T-helper 22 cell (primary cell): Measurements from ENCODE around the gene PLD3.
"Not testable (repeated sequence)": the region's sequence is repeated elsewhere in the genome, so short reads cannot be mapped to it uniquely, and the experiment has no call there.

Experiments used
- DNase-seq: peaks from one replicate; pipeline ENCODE4 v3.0.0-alpha.2; 2020; ENCODE audit warnings: low read depth

Gene PLD3

GRCh38 chr19:40332669-40333068 lies 15.8 kb upstream of the PLD3 start:
- no peak for DNase-seq

GRCh38 chr19:40333083-40333482 lies 15.4 kb upstream of the PLD3 start:
- DNase-seq: not testable (repeated sequence)

- DNase-seq: no peak
Measured at GRCh38 chr19:40335101-40335500, 13.4 kb upstream of the PLD3 start.

DNA sequence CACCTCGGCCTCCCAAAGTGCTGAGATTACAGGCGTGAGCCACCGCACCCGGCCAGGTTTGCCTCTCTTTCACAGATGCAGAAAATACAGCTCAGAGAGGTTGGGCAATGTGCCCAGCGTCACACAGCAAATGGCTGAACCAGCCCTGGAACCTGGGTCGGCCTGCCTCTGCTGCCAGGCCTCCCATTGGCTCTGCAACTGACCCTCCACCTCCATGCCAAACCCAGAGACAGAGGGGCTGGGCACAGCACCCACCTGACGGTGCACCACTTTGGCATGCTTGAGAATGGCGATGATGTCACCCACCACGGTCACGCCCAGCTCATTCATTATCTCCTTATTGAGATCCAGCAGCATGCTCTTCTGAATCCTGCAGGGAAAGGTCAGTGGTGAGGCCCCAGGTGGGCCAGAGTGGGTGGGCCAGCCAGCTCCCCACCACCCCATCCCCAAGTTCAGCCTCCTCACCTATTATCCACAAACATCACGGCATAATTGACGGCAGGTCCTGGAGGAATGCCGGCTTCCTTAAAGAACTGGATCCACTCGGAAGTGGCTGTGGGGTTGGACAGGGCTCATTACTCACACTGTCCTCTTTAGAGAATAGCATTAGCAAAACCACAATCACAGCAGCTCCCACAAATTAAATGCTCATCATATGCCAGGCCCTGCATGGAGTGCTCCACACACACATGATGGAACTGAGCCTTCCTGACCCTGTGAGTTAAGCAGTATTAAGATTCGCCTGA lies 12.5 kb upstream of the PLD3 start:
- no peak for DNase-seq

DNA sequence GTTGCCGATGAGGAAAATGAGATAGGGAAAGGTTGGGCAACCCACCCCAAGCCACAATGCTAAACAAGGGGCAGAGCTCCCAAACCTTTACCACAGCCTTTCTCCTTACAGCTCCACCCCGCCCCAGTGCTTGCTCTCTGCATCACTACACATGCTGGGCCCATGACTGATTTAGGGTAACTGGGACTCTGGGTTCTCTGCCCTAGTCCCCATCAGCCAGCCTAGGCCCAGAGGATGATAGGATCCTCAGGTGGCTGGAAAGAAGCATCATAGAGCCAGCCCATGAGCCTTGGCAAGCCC lies 11.9 kb upstream of the PLD3 start:
- no peak for DNase-seq

GRCh38 chr19:40337107-40337506 lies 11.4 kb upstream of the PLD3 start:
- no peak for DNase-seq

DNA sequence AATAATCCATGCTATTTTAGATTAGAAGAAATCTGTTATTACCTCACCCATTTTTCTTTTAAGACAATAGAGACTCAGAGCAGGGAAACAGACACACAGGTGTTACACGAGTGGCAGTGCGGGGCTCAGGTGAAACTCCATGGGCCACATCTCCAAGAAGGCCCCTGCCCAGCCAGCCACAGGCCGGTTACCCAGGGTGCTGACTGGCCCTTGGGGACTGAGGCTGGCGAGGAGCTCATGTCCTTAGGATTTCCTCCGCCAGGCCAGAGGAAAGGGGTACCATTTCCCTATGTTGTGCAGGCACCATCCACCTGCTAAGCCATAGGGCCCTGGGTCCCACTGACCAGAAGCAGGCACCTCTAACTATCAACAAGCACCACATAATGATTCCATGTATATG lies 10.9 kb upstream of the PLD3 start:
- no peak for DNase-seq

DNA sequence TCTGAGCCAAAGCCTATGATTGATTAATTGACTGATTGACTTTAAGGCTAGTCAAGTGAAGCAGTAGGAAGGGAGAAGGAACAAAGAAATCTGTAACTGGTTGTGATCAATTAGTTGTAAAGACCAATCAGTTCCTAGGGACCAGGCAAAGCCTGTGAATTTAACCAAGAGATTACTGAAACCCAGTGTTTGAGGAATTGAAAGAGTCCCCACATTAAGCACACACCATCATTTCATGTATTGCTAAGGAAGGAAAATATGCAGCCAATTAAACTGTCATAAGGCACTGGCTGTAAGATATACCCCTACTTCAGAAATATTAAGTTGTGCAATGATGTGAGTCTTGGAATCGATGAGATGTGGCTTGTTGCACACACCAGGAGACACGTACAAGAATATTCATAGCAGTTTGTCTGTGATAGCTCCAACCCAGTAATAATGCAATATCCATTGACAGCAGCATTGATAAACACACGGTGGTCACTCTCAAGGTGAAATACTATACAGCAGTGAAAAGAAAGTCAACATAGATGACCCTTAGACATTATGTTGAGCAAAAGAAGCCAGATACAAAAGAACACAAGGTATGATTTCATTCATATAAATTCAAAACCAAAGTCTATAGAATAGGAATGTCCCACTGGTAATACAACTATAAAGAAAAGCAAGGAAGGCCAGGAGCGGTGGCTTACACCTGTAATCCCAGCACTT lies 9.3 kb upstream of the PLD3 start:
- no peak for DNase-seq

DNA sequence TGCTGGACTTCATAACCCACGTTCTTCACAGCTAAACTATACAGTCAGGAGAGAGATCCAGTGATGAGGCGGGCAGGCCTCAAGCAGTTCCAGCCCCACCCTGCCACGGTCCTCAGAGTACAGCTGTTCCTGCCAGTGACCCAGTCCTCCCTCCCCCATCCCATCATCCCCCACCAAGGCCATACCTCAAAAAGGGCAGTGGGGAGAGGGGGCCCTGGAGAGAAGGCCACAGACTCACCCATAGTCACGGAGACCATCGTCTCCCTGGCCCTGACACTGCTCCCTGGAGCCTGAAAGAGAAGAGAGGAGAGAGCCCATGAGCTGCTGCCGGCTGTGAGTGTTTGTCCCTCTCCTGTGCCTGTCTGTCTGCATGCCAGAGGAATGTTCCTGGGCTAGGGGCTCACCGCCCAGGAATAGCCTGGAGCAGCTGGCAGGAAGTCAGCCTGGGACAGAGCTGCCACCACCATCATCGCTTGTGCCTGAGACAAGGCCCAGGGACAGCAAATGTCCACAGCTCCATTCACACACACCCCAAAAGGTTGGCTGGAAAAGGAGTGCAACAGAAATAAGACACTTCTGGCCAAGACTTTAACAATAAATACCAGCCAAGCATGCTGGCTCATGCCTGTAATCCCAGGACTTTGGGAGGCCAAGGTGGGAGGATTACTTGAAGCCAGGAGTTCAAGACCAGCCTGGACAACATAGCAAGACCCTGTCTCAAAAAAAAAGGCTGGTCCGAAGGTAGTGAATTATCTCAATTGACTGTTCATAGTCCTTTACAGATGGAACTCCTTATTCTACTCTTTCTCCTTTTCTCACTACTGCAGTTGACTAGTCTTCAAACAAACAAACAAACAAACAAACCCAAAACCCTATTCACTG lies 6.7 kb upstream of the PLD3 start:
- no peak for DNase-seq

GRCh38 chr19:40342644-40343311 lies 5.7 kb upstream of the PLD3 start:
- no peak for DNase-seq

GRCh38 chr19:40344422-40344821 lies 4.1 kb upstream of the PLD3 start:
- no peak for DNase-seq

- no peak for DNase-seq
Measured at GRCh38 chr19:40348961-40349507, 539 bp downstream of the PLD3 start.

GRCh38 chr19:40355975-40356680 lies 7.6 kb downstream of the PLD3 start:
- DNase-seq: no peak

GRCh38 chr19:40356681-40357595 lies 8.4 kb downstream of the PLD3 start:
- no peak for DNase-seq

DNA sequence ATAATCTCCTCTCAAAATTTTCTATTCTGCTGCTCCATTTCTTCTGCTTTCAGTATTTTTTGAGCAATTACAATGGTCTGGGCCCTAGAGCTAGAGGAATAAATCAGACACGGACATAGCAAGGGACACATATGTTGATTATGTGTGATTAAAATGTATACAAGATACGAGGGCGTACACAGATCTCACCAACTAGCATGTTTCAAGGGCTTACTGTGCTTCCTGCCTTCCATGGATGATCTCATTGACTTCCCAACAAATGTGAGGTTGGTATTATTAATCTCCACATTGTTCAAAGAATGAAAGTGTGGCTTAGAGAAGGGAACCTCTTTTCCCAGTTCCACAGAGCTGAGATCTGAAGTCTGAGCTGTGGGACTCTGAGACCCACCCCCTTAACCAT lies 9.1 kb downstream of the PLD3 start:
- no peak for DNase-seq

DNA sequence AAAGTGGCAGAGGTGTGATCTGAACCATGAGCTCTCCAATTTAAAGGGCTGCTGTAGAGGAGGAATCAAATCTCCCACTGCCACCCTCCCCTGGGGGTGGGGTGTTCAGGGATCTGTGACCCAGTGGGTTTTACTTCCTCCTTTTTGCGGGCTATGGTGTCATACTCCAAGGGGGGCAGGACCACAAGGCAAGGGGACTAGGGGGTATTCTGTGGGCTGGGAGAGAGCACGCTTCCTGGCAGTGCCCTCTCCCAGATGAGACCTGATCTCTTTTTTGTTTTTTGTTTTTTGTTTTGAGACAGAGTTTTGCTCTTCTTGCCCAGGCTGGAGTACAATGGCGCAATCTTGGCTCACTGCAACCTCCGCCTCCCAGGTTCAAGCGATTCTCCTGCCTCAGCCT lies 10.3 kb downstream of the PLD3 start:
- no peak for DNase-seq

- DNase-seq: no peak
Measured at GRCh38 chr19:40360020-40360707, 11.7 kb downstream of the PLD3 start.

GRCh38 chr19:40360708-40361241 lies 12.3 kb downstream of the PLD3 start:
- no peak for DNase-seq

DNA sequence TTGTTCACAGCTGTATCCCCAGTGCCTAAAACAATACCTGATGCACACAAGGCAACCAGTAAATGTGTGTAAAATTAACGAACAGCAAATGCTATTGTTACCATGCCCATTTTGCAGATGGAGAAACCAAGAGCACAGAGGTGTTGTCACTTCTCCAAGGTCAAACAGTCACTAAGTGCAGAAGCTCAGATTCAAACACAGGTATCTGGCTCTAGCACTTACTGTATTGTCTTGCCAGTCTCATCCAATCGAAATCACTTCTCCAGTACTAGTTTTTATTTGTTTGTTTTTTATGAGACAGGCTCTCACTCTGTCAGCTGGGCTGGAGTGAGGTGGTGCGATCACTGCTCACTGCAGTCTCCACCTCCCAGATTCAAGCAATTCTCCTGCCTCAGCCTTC lies 13.7 kb downstream of the PLD3 start:
- no peak for DNase-seq

DNA sequence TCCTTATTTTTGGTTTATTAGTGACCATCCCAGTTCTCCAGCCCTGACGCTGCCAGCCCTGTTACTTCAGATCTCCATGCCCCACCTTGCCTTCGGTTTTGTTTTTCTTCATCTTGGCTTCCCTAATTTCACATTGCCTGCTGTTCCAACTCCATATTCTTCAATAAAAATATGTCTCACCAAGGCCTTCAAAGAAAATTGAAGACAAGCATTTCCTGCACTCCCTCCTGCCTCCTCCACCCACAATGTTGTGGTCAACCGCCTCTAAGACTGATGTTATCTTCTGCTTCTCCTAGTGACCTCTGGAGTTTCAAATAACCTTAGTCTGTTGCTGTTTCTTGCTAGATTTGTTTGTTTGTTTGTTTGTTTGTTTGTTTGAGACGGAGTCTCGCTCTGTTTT lies 14.6 kb downstream of the PLD3 start:
- no peak for DNase-seq
